HUES6 (cell line): ENCODE results near the gene SOHLH1.

Experiments
- H3K27ac ChIP-seq: 2 replicates; pipeline ENCODE4 v1.7.0; 2013; ENCODE audit warnings: low read depth, mild to moderate bottlenecking, low read length, inconsistent platforms
- H3K27me3 ChIP-seq: 2 replicates; pipeline ENCODE4 v1.6.1; 2013; ENCODE audit warnings: low read length; ENCODE audit not compliant: control insufficient read depth, insufficient read depth
- H3K36me3 ChIP-seq: 2 replicates; pipeline ENCODE4 v1.6.1; 2013; ENCODE audit warnings: low read length; ENCODE audit not compliant: control insufficient read depth, insufficient read depth
- H3K4me1 ChIP-seq: 2 replicates; pipeline ENCODE4 v1.6.1; 2013; ENCODE audit warnings: low read length; ENCODE audit not compliant: control insufficient read depth, insufficient read depth
- H3K4me3 ChIP-seq: 2 replicates; pipeline ENCODE4 v1.5.1; 2013; ENCODE audit warnings: low read depth, low read length
- H3K9ac ChIP-seq: one replicate; pipeline ENCODE4 v1.6.1; 2013; ENCODE audit warnings: mild to moderate bottlenecking, low read length
- H3K9me3 ChIP-seq: 2 replicates; pipeline ENCODE4 v1.6.1; 2013; ENCODE audit warnings: low read depth, low read length; ENCODE audit not compliant: control insufficient read depth, insufficient read depth

The SOHLH1 gene

DNA sequence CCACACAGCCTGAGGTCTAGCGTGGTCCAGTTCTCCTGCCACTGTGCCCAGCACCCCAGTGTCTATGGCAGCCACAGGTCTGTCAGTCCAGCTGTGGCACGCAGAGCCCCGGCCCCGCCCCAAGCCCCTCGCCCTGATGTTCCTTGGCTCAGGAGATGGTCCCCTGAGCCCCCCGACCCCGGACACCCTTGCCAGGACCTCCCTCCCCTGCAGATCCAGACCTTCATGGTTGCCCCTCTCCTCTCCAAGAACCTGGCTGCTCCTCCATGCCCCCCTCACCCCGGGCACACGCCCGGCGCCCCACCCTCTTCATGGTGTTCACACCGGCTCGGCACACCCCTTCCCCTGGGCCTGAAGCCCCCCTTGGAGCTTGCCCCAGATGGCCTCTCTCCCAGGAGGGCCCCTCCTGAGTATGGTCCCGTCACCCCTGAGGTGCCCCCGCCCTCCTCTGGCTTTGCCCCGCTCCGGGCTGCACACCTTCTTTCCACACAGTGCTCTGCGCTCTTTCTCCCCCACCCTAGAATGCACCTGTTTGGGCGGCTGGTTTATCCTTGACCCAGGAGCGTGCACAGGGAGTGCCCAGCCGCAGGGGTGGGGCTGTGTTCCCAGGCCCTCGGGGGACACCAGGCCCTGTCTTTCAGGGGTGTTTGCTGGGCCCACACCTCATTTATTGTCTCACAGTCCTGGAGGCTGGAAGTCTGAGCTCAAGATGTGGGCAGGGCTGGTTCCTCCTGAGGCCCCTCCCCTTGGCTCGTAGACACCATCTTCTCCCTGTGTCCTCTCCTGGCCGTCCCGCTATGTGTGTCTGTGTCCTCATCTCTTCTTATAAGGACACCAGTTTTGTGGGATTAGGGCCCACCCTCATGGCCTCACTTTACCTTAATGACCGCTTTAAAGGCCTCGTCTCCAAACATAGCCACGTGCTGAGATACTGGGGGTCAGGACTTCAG, 40.3 kb upstream of the SOHLH1 start:
- Histone ChIP-seq H3K4me1 (no peaks in the 10 kb centered on the region), H3K27ac (no peak overlapping the region), H3K27me3 (peaks cover 39% of the 10 kb centered on the region), H3K36me3 (no peaks in the 10 kb centered on the region), H3K4me3 (no peak overlapping the region), H3K9ac (no peak overlapping the region), H3K9me3 (no peaks in the 10 kb centered on the region)

- Histone ChIP-seq H3K9ac (no peak overlapping the region), H3K9me3 (peaks cover 7% of the 10 kb centered on the region; the same call in 1 of the 2 replicates), H3K27ac (no peak overlapping the region), H3K27me3 (peaks cover 42% of the 10 kb centered on the region), H3K4me3 (no peak overlapping the region), H3K4me1 (no peaks in the 10 kb centered on the region), H3K36me3 (no peaks in the 10 kb centered on the region)
Measured at GRCh38 chr9:135737840-135738521, 38.7 kb upstream of the SOHLH1 start.

- Histone ChIP-seq H3K9me3 (peaks cover 10% of the 10 kb centered on the region; the same call in 1 of the 2 replicates), H3K27ac (no peak overlapping the region), H3K4me3 (peak overlapping the region; percentile 29; the same call in 1 of the 2 replicates), H3K27me3 (peaks cover 42% of the 10 kb centered on the region), H3K4me1 (no peaks in the 10 kb centered on the region), H3K36me3 (no peaks in the 10 kb centered on the region), H3K9ac (no peak overlapping the region)
Measured at GRCh38 chr9:135736979-135737839, 37.9 kb upstream of the SOHLH1 start.

DNA sequence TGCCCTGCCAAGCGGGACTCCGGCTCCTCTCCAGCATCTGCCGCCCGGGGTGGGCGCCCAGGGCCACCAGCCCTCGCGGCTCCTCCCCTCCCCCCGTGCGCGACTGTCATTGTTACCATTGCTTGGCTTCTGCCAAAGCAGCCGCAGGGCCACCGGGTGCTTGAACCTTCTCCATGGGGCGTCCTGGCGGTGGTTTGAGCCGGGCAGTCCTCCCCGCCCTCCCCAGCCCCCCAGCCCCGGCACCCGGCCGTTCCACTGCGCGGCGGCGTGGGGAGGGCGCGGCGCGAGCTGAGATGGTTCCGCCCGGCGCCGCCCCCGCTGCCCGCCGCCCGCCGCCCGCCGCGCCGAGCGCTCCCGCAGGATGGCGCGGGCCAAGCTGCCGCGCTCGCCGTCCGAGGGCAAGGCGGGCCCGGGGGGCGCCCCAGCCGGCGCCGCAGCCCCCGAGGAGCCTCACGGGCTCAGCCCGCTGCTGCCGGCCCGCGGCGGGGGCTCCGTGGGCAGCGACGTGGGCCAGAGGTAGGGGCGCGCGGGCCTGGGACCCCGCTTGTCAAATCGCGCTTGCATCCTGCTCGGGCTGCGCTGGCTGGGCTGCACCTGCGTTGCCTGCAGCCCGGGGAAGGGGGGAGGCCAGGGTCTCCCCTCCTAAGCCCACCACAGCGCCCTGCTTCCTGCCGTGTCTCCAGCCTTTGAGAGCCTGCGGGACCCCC, 37.1 kb upstream of the SOHLH1 start:
- no peak overlapping the region for H3K9ac ChIP-seq
- H3K9me3 ChIP-seq = peaks cover 13% of the 10 kb centered on the region; the same call in 1 of the 2 replicates
- H3K27me3 ChIP-seq = peaks cover 42% of the 10 kb centered on the region
- H3K27ac ChIP-seq = no peak overlapping the region
- no peaks in the 10 kb centered on the region for H3K4me1 ChIP-seq
- H3K36me3 ChIP-seq = no peaks in the 10 kb centered on the region
- H3K4me3 ChIP-seq = peak overlapping the region; percentile 42

GRCh38 chr9:135734616-135735144, 35.4 kb upstream of the SOHLH1 start:
- H3K9me3 ChIP-seq = peaks cover 19% of the 10 kb centered on the region; the same call in 1 of the 2 replicates
- H3K4me1 ChIP-seq = no peaks in the 10 kb centered on the region
- no peak overlapping the region for H3K9ac ChIP-seq
- no peaks in the 10 kb centered on the region for H3K36me3 ChIP-seq
- no peak overlapping the region for H3K4me3 ChIP-seq
- no peak overlapping the region for H3K27ac ChIP-seq
- H3K27me3 ChIP-seq = peaks cover 42% of the 10 kb centered on the region

DNA sequence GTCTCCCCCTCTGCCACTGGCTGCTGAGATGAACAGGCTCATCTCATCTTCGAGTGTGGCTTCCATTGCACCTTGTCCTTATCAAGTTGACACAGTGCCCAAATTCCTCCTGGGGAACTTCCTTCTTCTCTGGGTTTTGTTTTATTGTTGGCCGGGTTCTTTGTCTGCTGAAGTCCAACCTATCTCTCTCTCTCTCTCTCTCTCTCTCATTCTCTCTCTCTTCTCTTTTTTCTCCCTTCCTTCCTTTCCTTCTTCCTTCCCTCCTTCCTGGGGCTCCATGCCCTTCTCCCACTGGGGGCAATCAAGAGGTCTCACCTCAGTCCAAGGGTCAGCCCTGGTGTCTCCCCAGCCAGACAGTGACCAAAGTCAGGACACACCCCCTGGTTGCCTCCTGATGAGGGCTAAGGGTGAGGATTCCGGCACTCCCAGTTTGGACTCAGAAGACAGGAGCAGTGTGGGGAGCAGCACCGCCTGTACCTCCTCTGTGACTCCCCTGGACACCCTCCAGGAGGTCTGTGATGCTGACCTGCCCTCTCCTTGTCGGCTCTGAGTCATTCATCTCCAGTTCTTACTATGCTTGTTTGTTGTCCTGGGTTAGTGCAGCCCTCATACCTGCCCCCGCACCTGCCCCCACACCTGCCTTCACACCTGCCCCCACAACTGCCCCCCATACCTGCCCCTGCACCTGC, 33.4 kb upstream of the SOHLH1 start:
- Histone ChIP-seq H3K4me3 (no peak overlapping the region), H3K27me3 (peaks cover 31% of the 10 kb centered on the region), H3K27ac (no peak overlapping the region), H3K4me1 (no peaks in the 10 kb centered on the region), H3K9me3 (peaks cover 19% of the 10 kb centered on the region; the same call in 1 of the 2 replicates), H3K9ac (no peak overlapping the region), H3K36me3 (no peaks in the 10 kb centered on the region)

- Histone ChIP-seq H3K4me1 (no peaks in the 10 kb centered on the region), H3K9me3 (peaks cover 19% of the 10 kb centered on the region; the same call in 1 of the 2 replicates), H3K9ac (no peak overlapping the region), H3K36me3 (no peaks in the 10 kb centered on the region), H3K27ac (no peak overlapping the region), H3K27me3 (peaks cover 19% of the 10 kb centered on the region), H3K4me3 (no peak overlapping the region)
Measured at GRCh38 chr9:135731454-135731853, 32.2 kb upstream of the SOHLH1 start.

- Histone ChIP-seq H3K9me3 (peaks cover 19% of the 10 kb centered on the region; the same call in 1 of the 2 replicates), H3K9ac (no peak overlapping the region), H3K27me3 (peaks cover 2% of the 10 kb centered on the region; the same call in 1 of the 2 replicates), H3K4me3 (no peak overlapping the region), H3K36me3 (no peaks in the 10 kb centered on the region), H3K27ac (no peak overlapping the region), H3K4me1 (0 out of 2 replicates have a peak, but pooled peaks cover 5% of the 10 kb centered on the region)
Measured at GRCh38 chr9:135729480-135729879, 30.2 kb upstream of the SOHLH1 start.

DNA sequence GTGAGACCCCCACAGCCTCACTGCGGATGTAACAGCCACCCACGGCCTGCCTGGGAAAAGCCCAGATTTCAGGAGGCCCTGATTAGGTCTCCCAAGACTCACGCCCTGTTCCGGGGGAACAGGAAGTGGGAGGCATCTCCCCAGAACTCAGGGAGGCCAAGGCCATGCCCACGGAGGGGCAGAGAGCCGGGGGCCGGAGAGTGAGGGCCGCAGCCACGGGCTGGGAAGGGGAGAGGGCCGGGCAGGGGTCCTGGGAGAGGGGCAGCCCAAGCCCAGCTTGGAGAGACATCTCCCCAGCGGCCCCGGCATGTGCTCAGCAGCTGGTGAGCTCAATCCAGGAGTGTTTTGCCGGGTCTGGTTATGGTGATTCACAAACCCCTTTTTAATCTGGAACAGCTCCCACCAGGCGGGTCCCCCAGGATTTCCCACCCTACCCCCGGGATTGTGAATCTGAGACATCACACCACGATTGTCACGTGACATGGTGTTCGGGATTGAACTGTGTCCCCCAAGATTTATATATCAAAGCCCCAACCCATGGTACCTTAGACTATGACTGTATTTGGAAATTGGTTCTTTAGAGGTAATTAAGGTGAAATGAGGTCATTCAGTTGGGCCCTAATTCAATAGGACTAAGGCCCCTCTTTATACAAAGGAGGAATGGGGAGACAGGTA, 29.3 kb upstream of the SOHLH1 start:
- Histone ChIP-seq H3K9ac (no peak overlapping the region), H3K4me1 (0 out of 2 replicates have a peak, but pooled peaks cover 5% of the 10 kb centered on the region), H3K27me3 (no peaks in the 10 kb centered on the region), H3K4me3 (no peak overlapping the region), H3K9me3 (peaks cover 14% of the 10 kb centered on the region; the same call in 1 of the 2 replicates), H3K27ac (no peak overlapping the region), H3K36me3 (no peaks in the 10 kb centered on the region)
